ENCODE results near the gene DCP1B.
A peak's percentile ranks its signal among the peaks of the same experiment; 100 is the strongest.

The DCP1B gene

GRCh38 chr12:1918081-1918883 lies 86.0 kb downstream of the DCP1B start, which contains the start of gene CACNA2D4:
Gene CACNA2D4, minus strand, starts transcription at chr12:1918652. Its CDS starts 179 bp downstream, at chr12:1918473.
- DNase-seq = peak; percentile 12 to 18

- peak; percentile 78 to 85 for DNase-seq
Measured at GRCh38 chr12:1917172-1918070, 86.8 kb downstream of the DCP1B start.

DNA sequence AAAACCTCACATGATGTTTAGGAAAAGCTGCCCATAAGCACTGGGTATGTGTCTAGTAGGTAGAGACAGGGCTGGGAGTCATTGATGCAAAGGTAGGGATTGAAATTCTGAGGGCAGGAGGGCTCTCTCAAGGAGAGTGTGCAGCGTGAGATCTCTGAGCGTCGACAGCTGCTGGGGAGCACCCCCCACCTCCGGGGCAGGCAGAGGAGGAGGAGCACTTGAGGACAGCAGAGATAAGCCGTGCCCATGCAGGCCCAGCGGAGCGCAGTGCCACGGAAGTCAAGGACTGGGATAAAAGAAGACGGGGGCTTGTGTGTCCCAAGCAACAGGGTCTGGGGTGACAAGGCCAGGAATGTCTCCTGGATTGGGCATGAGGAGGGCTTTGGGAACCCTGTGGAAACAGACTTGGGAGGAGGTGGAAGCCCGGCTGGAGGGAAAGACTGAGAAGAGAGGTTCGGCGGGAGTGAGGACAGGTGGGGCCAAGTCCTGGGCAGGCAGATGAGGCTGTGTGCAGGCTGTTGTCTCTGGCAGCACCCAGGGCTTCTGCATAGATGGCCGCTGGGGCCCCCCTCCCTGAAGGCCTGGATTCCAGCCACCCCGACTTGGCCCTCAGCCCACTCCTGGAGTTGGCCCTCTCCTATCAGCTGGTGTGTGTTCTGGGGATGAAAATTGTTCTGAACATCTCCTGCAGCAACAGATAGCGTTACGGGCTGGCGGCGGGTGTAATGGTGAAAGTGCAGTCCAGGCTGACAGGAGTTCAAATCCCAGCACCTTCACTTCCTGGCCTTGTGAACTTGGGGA lies 87.7 kb downstream of the DCP1B start:
- no peak for DNase-seq

DNA sequence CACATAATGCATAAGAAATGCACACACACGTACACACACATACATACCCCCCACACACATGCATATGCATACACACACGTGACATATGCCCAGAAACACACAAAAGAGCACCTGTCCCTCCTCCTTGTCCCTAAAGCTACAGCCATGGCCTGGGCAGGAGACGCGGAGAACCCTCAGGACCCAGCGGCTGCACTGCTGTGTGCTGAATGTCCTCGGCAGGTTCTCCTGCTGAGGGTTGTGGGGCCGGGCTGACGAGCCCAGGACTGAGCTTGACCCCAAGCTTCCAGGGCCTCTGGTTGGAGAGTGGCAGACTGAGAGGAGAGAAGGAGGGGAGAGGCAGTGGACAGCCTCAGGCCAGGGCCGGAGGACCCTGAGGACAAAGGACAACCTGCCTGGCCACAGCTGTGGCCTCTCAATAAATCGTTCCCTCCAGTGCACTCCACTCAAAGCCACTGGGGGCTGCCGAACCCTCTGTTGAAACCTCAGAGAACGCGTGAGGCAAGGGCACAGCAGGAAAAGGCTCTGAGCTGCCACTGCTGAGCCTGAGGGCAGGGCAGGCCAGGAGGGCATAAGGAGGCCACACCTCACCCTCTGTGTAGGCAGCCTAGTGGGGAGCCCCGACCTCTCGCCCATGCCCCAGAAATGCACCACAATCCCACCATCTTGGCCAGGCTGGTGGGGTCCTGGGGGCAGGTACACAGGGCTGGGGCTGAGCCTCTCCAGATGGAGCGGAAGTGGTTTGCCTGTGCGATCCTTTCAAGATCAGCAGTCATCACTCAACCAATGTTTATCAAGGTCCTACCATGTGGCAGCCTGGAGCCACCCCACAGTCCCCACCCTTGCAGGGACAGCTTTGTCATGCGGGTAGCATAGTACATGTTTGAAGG lies 88.9 kb downstream of the DCP1B start:
- peak; percentile 45 to 69 for DNase-seq

DNA sequence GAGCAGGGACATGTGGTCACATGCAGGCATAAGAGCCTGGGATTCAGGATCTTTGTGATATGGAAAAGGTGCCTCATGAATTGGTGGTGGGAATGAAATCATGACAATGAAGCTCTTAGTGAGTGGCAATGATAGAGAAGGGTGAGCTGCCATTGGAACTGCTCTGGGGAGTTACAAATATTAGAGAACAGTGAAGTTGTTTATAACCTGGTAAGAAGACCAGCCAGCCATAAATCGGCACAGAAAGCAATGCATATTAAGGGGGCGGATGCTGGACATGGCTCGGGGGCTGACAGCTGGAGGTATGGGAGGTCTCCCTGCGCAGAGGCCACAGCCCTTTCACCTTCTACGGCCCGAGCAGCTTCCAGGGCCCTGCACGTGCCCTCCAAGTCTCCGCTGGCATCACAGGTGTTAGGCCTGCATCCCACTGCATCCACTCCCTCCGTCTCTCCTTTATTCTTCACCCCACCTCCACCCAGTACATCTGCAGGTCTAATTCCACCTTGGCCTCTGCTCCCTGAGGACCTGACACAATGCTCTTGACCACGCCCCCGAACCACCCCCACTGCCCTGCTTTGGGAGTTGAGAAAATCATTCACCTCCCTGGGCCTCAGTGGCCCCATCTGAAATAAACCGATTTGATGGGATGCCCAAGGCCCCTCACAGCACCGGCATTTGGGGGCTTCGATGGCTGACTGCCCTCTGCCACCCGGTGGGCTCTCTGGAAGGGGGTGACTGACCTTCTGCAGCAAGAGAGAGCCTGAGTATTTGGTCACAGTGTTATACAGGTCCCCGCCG lies 89.9 kb downstream of the DCP1B start:
- no peak for DNase-seq

GRCh38 chr12:1913377-1914113 lies 90.7 kb downstream of the DCP1B start:
- DNase-seq = no peak

GRCh38 chr12:1912580-1913376 lies 91.5 kb downstream of the DCP1B start:
- no peak for DNase-seq

DNA sequence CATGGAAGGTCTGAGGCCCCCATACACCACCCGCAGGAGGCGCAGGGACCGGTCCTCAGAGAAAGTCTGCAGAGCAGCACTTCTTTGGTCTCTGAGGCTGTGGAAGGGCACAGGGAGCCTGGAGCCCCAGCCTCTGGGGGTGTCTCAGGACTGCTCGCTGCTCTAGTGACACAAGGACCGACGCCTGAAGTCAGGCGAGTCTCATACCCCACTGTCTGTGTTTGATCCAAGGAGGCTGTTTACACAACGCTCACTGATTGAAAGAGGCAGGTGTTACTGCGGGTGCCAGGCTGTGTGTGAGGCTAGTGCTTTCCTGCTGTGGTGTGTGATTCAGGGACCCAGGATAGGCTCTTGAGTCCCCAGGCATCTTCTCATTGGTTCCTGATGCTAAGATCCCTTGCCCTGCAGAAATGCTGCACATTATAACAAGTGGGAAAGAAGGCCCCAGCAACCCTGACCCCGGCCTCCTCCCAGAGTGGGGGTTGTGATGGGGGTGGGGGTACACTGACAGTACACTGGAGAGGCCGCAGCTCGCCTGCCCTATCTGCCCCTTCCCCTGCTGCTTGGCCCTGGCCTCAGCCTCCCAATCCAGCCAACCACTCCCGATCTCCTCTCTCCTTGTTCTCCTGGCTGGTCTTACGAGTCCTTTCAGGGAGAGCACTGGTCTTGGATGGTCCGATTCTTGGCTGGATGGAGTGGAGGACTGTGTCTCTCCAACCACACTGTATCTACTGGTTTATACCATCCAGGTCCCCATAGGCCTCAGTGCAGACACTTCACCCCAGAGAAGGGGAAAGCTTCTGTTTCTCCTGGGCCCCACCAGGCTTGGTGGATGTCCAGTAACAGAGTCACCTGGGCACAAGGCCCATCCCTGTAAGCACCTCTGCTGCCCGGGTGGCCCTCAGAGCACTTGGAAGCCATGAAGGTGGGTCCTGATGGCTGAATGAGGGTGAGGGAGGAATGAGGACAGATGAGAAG lies 92.4 kb downstream of the DCP1B start:
- no peak for DNase-seq

DNA sequence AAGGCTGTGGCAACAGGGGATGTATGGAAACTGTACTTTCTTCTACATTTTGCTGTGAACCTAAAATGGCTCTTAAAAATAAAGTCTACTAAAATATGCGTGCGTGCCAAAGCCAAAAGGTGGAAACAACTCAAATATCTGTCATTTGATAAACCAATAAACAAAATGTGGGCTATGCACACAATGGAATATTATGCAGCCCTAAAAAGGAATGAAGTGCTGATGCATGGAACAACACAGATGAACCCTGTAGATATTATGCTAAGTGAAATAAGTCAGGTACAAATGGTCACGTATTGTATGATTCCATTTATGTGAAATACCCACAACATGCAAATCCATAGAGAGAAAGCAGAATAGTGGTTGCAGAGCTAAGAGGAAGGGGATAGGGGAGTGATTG lies 93.8 kb downstream of the DCP1B start:
- no peak for DNase-seq

- no peak for DNase-seq
Measured at GRCh38 chr12:1908758-1909157, 95.5 kb downstream of the DCP1B start.

DNA sequence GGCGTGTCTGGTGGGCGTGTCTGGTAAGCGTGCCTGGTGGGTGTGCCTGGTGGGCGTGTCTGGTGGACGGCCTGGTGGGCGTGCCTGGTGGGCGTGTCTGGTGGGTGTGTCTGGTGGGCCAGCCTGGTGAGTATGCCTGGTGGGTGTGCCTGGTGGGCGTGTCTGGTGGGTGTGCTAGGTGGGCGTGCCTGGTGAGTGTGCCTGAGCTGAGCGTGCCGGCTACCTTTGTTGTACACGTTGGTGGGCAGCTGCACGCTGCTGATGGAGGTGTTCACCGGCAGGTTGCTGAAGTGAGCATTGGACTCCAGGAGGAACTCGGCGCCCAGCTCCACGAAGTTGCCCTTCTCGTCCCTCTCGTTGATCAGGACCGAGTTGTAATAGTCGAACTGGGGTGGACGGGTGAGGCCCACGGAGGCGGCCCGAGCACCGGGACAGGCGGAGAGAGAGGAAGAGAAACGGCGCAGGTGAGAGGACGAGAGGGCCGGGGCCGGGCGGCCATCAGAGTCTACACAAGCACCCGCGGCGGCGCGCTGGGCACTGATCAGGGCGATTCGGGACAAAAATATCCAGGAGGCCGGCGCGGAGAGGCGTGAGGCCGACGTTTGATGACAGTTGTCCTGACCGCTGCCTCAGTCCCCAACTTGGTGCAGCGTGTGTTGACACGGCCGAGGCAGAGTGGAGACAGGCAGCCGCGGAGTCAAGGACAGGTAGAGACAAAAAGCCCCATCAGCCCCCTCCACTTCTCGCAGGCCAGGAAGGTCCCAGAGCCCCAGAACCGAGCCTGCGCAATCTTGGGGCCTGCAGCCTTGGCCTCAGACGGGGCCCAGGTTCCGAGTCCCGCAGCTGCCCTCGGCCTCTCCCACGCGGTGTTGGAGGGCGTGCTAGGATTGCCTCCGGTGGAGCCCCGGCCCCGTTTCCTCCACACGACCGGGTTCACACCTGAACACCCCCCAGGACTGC lies 96.3 kb downstream of the DCP1B start:
- DNase-seq = no peak

- no peak for DNase-seq
Measured at GRCh38 chr12:1906579-1906978, 97.7 kb downstream of the DCP1B start.

GRCh38 chr12:1904875-1905274 lies 99.4 kb downstream of the DCP1B start:
- DNase-seq = no peak

GRCh38 chr12:1896964-1897363 lies 107.3 kb downstream of the DCP1B start:
- DNase-seq = no peak
